Renal pelvis (tissue), 4 donors: Measurements from ENCODE around the gene CRACR2A. TPM values are rescaled to one million over a fixed set of nuclear protein-coding genes. Genes with fewer than 3 reads are reported as not detected.
A peak's percentile ranks its signal among the peaks of the same experiment; 100 is the strongest.

Source experiments
- DNase-seq: peaks from one replicate; pipeline ENCODE4 v3.0.0-alpha.2; 2013
- polyA plus RNA-seq, 3 donors: library from polyadenylated mRNA; unstranded; fragments of 120-200 nt; gene quantifications; one replicate each; pipeline ENCODE4 v1.2.1, GENCODE V29; 2013; ENCODE audit not compliant: insufficient read length in 3 of 3

Gene CRACR2A
- polyA plus RNA-seq, 3 donors, result 1.3 to 1.7 (median 1.7) TPM

- DNase-seq, result no peak
Observed at GRCh38 chr12:3726456-3726855, 26.5 kb downstream of the CRACR2A start.

DNA sequence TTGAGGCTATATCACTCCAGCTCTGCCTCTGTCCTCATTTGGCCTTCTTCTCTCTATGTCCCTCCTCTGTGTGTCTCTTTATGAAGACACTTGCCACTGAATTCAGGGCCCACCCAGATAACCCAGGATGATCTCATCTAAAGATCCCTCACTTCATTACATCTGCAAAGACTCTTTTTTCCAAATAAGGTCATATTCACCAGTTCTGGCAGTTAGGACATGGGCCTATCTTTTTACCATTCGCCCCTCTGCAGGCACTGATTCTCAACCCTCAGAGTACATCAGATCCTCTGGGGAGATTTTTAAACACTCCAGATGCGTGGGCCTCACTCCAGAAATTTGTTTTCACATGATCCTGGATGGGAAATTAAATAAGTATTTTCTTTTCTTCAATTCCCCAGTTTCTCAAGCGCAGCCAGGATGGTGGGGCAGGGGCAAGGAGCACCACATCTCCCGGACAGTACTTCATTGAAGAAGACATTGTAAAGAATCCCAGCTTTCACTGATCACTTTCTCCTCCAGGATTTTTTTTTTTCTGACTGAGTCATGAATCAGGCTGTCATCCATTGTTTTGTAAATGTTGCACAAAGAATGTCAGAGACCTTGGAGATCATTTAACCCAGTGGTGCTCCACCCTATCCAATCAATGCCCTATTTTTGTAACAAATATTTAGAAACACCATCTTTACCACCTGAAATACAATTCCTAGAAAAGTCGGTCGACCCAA, 27.4 kb downstream of the CRACR2A start:
- DNase-seq, result no peak

- DNase-seq, result no peak
Observed at GRCh38 chr12:3723916-3724805, 28.7 kb downstream of the CRACR2A start.

GRCh38 chr12:3722368-3722767, 30.5 kb downstream of the CRACR2A start:
- DNase-seq, result no peak

DNA sequence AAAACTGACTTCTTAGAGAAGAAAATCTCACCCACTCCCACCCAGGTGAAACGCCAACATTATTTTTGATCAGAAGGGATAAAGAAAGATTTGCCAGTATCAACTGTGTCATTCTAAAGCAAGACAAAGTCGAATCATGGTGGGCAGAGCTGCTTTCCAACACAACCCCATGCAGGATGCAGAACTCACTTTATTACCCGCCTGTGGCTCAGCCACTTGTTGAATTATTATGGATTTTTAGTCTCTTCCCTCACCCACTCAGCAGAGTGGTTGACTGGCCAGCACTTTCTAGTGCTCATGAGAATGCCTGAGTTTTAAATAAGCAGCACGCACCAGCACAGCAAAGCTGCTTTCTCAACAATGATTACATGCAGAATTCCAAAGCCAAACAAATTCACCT, 32.1 kb downstream of the CRACR2A start:
- no peak for DNase-seq

- no peak for DNase-seq
Observed at GRCh38 chr12:3718100-3718499, 34.8 kb downstream of the CRACR2A start.

DNA sequence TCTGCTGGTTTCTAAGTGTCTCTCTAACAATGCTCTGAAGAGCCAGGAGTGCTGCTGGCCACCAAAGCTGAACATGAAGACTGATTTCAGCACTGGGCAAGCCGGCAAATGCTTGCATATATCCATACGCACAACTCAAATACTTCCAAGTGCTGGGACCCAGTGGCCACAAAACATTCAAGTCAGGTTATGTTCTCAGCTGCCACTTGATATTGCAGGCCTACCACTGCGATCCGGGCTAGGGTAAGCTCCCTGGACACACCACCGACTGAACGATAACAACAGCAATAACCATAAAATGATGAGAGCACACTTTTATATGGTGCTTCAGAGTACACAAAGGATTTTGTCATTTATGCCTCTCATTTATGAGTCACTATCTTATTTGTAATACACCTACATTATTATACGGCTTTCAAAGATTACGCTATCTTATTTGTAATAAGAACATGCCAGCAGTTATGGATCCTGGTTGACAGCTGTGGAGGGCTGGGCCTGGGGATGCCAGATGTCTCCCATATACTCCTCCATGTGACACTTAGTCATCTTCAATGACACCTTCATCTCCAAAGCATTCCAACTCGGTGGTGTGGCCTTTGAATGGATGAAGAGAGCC, 35.5 kb downstream of the CRACR2A start:
- DNase-seq, result no peak

DNA sequence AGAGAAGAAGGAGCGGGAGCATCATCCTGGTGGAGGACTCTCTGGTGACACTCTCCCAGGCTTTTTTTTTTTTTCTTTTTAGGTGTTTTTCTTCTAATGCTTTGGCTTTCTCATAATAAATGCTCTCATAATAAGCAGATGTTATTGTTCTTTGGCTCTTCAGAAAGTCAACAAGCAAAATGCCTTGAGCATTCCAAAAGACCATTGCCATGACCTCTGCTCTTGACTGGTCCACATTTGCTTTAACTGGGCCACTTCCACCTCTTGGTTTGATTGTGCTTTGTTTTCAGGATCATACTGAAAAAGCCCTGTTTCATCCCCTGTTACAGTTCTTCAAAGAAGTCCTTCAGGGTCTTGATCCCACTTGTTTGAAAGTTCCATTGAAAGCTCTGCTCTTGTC, 36.9 kb downstream of the CRACR2A start:
- no peak for DNase-seq

DNA sequence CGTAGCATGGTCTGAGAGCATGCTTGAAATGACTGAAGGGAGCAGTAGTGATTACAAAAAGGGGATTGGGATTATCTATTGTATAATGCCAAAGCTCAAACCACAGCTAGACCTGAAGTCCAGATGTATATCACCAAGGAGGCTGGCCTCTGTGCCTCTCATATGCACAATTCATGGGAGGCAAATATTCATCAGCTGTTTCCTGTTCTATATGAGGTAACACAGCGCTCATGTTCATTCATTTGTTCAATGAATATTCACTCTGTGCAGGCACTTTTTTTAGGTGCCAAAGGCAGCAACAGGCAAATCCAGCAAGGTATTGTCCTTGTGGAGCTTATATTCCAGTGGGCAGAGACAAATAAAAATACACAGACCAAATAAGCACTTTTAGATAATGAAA, 39.0 kb downstream of the CRACR2A start:
- no peak for DNase-seq

DNA sequence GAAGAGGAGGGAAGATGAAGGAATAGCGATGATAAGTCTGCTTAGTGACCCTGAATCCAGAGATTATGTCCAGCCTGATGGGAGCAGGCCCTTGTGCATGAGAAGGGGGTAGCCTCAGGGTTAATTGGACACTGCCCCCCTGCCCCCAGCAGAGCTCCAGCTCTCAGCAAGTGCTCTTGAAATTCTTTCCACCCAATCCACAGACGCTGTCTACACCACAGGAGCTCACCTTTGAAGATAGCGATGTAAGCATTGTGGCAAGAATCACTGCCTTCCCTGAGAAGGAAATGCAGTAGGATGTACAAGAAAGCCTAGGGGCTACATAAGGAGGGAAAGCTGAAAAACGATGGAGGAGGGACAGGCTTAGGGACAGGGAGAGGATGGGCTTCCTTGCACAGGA, 39.4 kb downstream of the CRACR2A start:
- no peak for DNase-seq

DNA sequence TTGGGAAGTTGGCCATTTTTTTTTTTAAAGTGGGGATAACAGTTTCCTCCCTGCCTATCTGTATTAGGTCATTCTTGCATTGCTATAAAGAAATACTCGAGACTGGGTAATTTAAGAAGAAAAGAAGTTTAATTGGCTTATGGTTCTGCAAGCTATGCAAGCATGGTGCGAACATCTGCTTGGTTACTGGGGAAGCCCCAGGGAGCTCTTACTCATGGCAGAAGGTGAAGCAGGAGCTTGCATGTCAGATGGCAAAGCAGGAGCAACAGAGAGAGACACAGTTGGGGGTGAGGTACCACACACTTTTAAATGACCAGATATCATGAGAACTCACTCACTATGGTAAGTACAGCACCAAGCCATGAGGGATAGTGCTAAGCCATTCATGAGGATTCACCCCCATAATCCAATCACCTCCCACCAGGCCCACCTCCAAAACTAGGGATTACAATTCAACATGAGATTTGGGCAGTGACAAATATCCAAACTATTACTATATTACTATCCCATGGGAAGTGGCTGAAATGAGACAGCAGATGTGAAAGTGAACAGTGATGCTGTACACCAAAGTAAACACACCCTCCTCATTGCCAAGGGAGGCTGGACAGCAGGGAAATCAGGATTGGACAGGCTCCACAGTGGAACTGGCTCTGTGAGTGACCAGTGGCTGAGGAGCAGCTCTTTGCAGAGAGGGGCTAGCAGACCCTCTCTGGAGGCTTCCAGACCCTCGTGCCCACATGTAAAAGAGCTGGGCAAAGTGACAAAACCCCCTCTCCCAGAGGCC, 40.5 kb downstream of the CRACR2A start:
- DNase-seq, result no peak

GRCh38 chr12:3705354-3705675, 47.6 kb downstream of the CRACR2A start:
- no peak for DNase-seq

DNA sequence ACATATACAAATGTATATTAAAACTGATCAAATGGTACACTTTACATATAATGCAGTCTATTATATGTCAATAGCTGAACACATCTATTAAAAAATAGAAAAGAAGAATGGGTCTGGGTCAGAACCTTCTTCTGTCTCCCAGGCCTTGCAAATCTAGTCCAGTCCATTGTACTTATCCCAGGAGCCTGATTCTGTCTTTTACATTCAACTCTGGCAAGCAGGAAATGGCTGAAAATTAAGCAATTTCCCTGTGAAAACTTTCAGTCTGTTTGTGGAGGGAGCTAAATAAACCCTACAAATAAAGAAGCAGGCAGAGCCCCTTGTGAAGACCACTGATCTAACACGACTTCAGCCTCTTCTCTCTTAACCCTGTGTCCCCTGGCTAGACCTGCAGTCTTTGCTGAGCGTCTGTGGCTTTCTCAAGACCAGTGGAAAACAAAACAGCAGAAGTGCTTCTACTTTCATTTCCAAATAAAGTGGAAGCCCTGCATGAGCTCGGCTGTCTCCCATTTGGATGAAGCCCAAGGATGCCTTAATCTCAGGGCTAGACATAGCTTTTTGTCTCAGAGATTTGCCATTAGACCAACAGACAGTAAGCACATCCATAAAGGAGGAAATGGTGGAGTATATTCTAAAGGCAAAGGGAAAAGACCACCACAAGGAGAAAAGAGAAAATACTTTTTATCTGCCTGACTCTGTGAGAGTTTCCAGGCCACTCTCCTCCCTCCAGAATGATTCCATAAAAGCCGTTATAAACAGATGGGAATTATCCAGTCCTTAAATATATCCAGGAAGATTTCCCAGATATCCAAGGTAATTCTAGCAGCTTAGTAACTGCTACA, 48.2 kb downstream of the CRACR2A start:
- no peak for DNase-seq

DNA sequence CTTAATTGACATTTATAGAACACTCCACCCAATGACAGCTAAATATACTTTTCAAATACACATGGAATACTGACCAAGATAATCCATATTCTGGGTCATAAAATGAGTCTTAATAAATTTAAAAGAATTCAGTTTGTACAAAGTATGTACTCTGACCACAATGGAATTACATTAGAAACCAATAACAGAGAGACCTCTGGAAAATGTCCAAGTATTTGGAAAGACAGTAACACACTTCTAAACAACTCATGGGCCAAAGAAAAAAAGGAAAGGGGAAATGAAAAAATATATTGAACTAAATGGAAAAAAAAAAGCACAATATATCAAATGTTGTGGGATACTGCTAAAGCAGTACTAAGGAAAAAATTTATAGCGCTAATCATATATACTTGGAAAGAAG, 52.0 kb downstream of the CRACR2A start:
- no peak for DNase-seq

- peak; percentile 27 for DNase-seq
Observed at GRCh38 chr12:3698218-3698974, 54.5 kb downstream of the CRACR2A start.

- no peak for DNase-seq
Observed at GRCh38 chr12:3697311-3697870, 55.5 kb downstream of the CRACR2A start.

- no peak for DNase-seq
Observed at GRCh38 chr12:3694673-3695072, 58.2 kb downstream of the CRACR2A start.

GRCh38 chr12:3692616-3693365, 60.1 kb downstream of the CRACR2A start:
- no peak for DNase-seq

GRCh38 chr12:3686463-3686862, 66.4 kb downstream of the CRACR2A start:
- DNase-seq, result no peak
